T follicular helper cell (primary cell): Measurements from ENCODE around the gene DAO.
"Not testable (repeated sequence)": the region's sequence is repeated elsewhere in the genome, so short reads cannot be mapped to it uniquely, and the experiment has no call there.

Experiments used
- DNase-seq: peaks from one replicate; pipeline ENCODE4 v3.0.0-alpha.2; 2020; ENCODE audit warnings: low read depth
- total RNA-seq, 2 experiments: gene quantifications; one replicate each; lab custom pipeline; 2026; lab: John Stamatoyannopoulos, UW

The DAO gene
- total RNA-seq = 0 reads per million in 2 experiments

GRCh38 chr12:108879615-108880254 is at the start of gene DAO:
TSS of gene DAO (plus strand) at chr12:108880092. CDS start at chr12:108885007, 4,915 bp downstream.
- DNase-seq = no peak

DNA sequence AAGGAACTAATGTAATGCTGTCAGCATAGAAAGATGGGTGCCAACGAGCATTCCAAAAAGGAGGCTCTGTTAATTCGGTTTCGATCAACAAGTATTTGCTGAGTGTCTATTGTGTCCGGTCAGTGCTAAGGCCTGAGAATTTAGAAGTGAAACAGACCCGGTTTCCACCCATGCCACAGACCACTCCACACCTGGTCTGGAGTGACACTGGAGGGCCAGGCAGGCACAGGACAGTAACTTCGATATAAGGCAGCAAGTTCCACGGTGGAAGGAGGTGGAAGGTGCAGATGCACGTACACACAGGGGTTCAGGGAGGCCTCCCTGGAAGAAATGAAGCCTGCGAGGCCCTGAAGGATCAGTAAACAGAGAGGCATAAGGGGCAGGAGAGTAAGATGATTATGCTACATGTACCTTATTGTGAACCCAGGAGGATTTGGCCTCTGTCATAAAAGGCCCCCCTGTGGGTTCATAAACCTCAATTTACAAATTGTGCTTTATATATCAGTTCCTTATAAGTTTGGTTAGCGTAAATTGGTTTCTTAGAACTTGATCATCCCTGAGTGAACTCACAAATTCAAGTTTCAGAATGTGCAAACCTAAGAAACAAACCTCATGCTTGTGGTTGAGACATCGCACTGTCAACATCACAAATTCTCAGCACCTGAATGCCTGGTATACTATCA is 48.4 kb upstream of the DAO start:
- DNase-seq = no peak

DNA sequence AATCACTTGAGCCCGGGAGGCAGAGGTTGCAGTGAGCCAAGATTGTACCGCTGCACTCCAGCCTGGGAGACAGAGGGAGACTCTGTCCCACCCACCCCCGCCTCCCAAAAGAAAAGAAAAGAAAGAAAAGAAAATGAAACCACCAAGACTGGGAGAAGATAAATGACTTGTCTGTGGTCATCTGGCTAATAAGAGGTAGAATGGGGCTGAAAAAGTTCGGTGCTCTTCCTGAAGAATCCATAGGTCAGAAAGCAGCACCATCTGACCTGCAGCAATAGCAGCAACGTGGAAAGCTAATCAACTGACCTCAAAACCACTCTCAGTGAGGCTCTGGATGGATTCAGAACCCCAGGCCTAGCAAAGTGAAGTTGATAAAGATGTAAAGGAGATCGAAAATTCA is 47.7 kb upstream of the DAO start:
- no peak for DNase-seq

DNA sequence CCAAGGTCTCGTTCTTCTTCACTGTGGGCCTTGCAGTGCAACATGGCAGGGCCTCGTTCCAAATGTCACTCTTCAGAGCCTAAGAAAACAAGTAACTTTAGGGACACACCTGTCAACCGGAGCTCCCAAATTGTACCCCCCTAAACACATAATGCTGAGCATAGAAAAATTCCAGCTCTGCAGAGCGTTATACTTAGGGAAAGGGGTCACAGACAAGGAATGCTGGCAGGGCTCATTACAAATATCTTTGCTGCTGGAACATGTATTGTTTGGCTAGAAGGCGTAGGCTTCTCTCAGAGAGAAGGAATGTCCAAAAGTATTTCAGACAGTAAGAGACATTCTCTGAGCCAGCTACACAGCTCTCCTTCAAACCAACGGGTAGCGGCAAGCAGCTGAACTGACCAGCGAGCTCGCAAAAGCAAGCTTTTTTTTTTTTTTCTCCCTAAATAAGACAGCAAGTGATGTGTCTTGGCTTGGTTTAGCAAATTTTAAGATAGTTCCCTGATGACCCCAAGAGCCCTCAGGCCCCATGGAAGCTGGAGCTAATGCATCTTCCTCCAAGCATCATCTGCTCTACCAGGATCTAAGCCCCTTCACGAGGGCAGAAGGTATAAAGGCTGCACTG is 47.0 kb upstream of the DAO start:
- no peak for DNase-seq

GRCh38 chr12:108833355-108833733 is 46.5 kb upstream of the DAO start:
- no peak for DNase-seq

DNA sequence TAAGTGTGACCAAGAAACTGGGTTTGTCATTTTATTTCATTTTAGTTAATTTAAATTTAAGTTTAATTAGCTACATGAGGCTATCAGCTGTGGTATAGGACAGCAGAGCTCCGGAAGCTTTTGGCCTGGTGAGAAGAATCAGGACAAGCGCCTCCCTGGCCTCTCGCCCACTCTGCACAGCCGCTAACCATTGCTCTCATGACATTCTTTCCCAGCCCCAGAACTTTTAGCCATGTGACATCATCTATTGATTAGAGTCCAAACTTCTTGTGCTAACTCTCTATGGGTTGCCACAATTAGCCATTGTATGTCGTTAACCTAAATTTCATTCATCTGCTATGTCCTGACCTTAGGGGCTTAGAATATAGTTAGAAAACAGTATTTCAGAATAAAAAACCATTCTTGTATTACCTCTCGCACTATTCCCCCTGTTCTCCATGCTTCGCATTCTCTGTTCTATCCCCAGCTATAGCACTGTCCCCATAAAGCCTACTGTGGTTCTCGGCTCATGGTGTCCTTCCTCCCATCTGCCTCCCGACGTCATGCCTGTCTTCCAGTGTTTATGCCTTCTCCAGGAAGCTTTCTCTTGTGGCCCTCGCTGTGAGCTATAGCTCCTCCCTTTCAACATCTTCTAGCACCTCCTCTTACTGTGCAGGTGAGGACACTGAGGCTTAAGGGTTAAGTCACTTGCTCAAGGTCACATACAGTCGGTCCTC is 46.0 kb upstream of the DAO start:
- DNase-seq = no peak

DNA sequence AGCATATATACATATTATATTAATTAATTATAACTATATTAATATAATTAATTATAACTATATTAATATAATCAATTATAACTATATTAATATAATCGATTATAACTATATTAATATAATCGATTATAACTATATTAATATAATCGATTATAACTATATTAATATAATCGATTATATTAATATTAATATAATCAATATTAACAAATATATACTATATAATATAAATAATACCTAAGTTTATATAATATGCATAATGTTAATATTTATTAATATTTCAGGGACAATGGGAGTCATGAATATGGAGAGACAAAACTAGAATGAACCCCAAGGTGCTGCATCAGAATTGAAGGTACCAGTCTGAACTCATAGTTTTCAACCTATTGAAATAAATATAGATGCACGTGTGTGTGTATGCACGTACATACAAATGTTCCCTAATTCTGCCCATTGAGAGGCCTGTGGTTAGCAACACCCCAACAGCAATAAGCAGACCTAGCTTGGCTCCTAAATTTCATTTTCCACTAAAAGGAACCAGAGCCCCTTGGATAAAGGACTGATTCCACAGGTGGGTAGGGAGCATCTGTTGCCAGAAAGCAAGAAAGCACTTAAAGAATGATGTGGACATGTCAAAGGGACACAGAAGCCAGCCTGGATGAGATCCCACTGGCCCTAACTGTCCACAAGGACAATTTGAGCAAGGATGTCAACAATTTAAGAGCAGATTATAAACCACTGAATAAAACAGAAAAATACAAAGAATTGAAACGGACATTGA is 43.8 kb upstream of the DAO start:
- DNase-seq = no peak

DNA sequence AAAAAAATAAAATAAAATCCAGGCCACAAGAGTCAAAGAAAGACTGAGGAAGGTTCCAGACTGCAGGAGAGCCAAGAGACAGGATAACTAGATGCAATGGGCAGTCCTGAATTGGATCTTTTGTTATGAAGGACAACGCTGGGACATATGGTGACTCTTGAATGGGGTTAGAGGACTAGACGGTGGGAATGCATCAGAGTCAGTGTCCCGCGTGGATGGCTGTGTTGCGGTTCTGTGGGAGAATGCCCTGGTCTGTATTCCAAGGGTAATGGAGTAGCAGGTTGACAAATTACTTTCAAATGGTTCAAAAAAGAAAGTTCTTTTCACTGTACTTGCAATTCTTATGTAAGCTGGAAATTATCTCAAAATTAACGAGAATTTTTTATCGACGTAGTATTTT is 42.7 kb upstream of the DAO start:
- no peak for DNase-seq

DNA sequence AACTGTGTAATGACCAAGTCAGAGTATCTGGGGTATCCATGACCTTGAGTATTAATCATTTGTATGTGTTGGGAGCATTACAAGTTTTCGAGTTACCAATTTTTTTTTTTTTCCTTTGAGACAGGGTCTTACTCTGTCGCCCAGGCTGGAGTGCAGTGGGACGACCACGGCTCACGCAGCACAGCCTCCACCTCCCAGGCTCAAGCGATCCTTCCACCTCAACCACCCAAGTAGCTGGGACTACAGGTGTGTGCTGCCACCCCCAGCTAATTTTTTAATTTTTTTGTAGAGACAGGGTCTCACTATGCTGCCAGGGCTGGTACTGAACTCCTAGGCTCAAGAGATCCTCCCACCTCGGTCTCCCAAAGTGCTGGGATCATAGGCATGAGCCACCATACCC is 42.2 kb upstream of the DAO start:
- no peak for DNase-seq

DNA sequence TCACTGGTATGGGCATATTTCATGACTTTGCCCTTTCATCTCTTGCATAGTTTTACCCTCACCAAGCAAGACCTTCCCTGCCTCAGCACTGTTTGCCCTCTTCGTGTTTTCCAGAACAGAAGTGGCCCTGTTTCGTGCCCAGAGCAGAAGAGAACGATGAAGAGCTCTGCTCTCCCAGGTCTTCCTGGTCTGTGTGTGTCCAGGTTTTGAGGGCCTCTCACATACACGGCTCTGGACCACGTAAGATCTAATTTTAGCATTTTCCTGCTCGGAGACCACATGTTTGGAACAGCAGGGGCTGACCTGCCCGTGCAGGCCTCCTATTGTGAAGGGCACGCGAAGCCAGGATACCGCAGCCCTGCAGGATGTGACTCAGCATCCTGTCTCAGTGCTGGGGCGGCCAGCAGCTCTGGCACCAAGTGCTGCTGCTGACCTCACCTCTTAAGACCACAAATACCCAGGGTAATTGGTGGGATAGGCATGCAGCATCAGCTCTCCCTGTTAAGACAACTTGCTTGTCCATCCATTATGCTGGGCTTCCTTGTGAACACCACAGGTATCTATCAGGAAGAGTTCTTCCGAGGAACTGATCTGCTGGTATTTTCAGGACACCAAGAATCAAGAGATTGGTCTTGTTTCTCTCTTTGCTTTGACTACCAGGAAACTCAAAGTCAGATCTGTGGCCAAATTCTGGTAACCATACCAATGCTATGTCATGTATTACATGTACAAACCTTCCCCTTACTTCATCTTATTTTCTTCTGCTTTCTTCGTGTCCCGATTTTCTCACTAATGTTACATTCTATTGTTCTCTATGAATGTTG is 41.5 kb upstream of the DAO start:
- DNase-seq = peak; percentile 6

GRCh38 chr12:108839018-108839889 is 40.6 kb upstream of the DAO start:
- DNase-seq = no peak

- DNase-seq = no peak
These were observed 40.0 kb upstream of the DAO start for GRCh38 chr12:108839890-108840230.

GRCh38 chr12:108840605-108841332 is 39.1 kb upstream of the DAO start:
- DNase-seq = no peak

DNA sequence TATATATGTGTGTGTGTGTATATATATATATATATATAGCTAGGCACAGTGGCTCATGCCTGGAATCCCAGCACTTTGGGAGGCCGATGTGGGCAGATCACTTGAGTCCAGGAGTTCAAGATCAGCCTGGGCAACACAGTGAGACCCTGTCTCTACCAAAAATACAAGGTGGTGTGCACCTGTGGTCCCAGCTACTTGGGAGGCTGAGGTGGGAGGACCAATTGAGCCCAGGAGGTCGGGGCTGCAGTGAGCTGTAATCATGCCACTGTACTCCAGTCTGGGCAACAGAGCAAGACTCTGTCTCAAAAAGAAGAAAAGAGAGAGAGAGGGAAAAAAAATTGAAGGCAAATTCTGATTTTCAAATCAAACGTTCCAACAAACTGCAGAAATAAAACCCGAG is 38.1 kb upstream of the DAO start:
- not testable (repeated sequence) for DNase-seq

- DNase-seq = no peak
These were observed 37.5 kb upstream of the DAO start for GRCh38 chr12:108842361-108842760.

GRCh38 chr12:108843187-108843586 is 36.7 kb upstream of the DAO start:
- DNase-seq = no peak

- no peak for DNase-seq
These were observed 34.2 kb upstream of the DAO start for GRCh38 chr12:108845696-108846095.

DNA sequence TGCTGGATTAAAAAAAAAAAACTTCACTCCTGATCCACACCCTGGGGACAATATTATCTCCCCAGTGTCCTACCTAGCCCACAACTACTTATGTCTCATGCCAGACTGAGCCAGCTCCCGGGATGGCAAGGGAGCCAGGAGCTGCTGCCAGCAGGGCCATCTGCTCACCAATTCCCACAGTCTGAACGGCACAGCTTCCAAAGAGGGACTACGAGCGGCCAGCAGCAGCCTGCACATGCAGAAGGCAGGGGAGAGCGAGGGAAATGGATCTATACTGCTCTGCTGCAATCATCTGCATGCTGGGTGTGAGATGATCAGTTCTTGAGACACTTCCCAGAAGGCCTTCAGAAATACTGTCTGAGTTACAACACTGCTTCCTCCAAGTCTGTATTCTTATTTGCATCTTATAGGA is 33.6 kb upstream of the DAO start:
- DNase-seq = no peak

DNA sequence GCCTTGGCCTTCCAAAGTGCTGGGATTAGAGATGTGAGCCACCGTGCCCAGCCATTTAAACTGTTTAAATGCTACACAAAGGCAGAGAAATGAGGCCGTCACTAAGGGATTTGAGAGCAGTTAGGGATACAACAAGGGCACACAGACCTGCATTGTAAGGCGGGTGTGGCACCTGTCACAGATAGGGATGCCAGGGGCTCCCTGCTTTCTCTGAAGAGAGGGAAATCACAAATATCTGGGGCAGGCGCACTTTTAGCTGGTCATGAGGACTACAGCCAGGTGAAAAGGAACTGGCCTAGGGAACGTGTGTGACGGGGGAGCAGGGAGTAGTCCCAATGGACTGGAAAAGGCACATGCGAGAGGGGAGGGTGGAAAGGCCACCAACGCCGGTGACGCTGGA is 32.2 kb upstream of the DAO start:
- DNase-seq = no peak
